Fibroblast of lung (primary cell): ENCODE measurements around the gene ROBO2. TPM values are rescaled to one million over a fixed set of nuclear protein-coding genes. Genes with fewer than 3 reads are reported as not detected.

Experiments used
- DNase-seq, 2 donors: peaks; one replicate each; pipeline versions ENCODE4 v3.0.0 to v3.0.0-alpha.2; 2010; ENCODE audit warnings: low read depth in 2 of 2
- H2AFZ ChIP-seq: 2 replicates; pipeline ENCODE4 v1.5.1; 2012; ENCODE audit warnings: low read length, control low read depth, inconsistent platforms
- H3K27ac ChIP-seq: 2 replicates; pipeline ENCODE4 v1.5.1; 2011; ENCODE audit warnings: low read length, control low read depth; ENCODE audit not compliant: insufficient read depth
- H3K27me3 ChIP-seq: 2 replicates; pipeline ENCODE4 v1.5.1; 2011; ENCODE audit warnings: mild to moderate bottlenecking, low read length; ENCODE audit not compliant: control insufficient read depth, insufficient read depth
- H3K36me3 ChIP-seq: 2 replicates; pipeline ENCODE4 v1.5.1; 2011; ENCODE audit warnings: low read length; ENCODE audit not compliant: control insufficient read depth, insufficient read depth
- H3K4me1 ChIP-seq: 2 replicates; pipeline ENCODE4 v1.5.1; 2011; ENCODE audit warnings: low read length; ENCODE audit not compliant: control insufficient read depth, insufficient read depth; ENCODE audit errors: extremely low read depth
- H3K4me2 ChIP-seq: 2 replicates; pipeline ENCODE4 v1.5.1; 2011; ENCODE audit warnings: low read length, control low read depth; ENCODE audit not compliant: insufficient read depth; ENCODE audit errors: extremely low read depth
- H3K4me3 ChIP-seq, 4 experiments: fragments of 200-600 bp in 1 of 4; sonication (generic) in 1 of 4; replicated peaks in 1 of 4; 2 replicates each; pipeline ENCODE4 v1.5.1; 2011 to 2016; ENCODE audit warnings: low read length in 4 of 4, low read depth in 3 of 4, mild to moderate bottlenecking in 3 of 4, control low read depth in 2 of 4, inconsistent platforms in 1 of 4, mixed read lengths in 1 of 4; ENCODE audit not compliant: insufficient read depth in 1 of 4; ENCODE audit errors: control extremely low read depth in 1 of 4
- H3K79me2 ChIP-seq: 2 replicates; pipeline ENCODE4 v1.5.1; 2012; ENCODE audit warnings: mild to moderate bottlenecking, low read length, inconsistent platforms; ENCODE audit not compliant: control insufficient read depth, insufficient read depth
- H3K9ac ChIP-seq: 2 replicates; pipeline ENCODE4 v1.5.1; 2011; ENCODE audit warnings: mild to moderate bottlenecking, low read length, control low read depth; ENCODE audit not compliant: insufficient read depth
- H3K9me3 ChIP-seq: 2 replicates; pipeline ENCODE4 v1.5.1; 2012; ENCODE audit warnings: low read depth, low read length; ENCODE audit not compliant: control insufficient read depth, insufficient read depth
- H4K20me1 ChIP-seq: 2 replicates; pipeline ENCODE4 v1.5.1; 2011; ENCODE audit warnings: low read length; ENCODE audit not compliant: control insufficient read depth, insufficient read depth; ENCODE audit errors: extremely low read depth
- CTCF ChIP-seq, 2 donors: IDR thresholded peaks in 1 of 2; conservative IDR thresholded peaks in 1 of 2; 1 replicate in 1 of 2; 2 replicates in 1 of 2; pipeline ENCODE4 v1.5.1; 2011 to 2012; ENCODE audit warnings: low read length in 2 of 2, control low read depth in 1 of 2, inconsistent platforms in 1 of 2, low read depth in 1 of 2, mild to moderate bottlenecking in 1 of 2
- EZH2 ChIP-seq: IDR thresholded peaks from 2 replicates; pipeline ENCODE4 v1.5.1; 2012; ENCODE audit warnings: low read length, control low read depth, mild to moderate bottlenecking; ENCODE audit errors: missing control alignments
- polyA plus RNA-seq, 2 donors: library from polyadenylated mRNA; depleted of rRNA in 1 of 2; stranded (reverse) in 1 of 2; unstranded in 1 of 2; fragments of >200 nt; gene quantifications; 2 replicates each; pipeline ENCODE4 v1.2.1, GENCODE V29; 2011 to 2012; ENCODE audit warnings: missing spikeins in 1 of 2
- total RNA-seq: library from RNA; depleted of rRNA; stranded (reverse); fragments of >200 nt; gene quantifications from 2 replicates; pipeline ENCODE4 v1.2.1, GENCODE V29; 2014

The ROBO2 gene
- total and polyA plus RNA-seq, 2 donors (not counting 1 experiment from before 2014, with no cell fraction given): 0.83 to 1.5 TPM

GRCh38 chr3:77328690-77329089 is 288.8 kb downstream of the ROBO2 start:
- Histone ChIP-seq H3K9me3 (no peaks in the 10 kb centered on the region), H3K79me2 (no peaks in the 10 kb centered on the region), H3K4me1 (no peaks in the 10 kb centered on the region), H2AFZ (no peak overlapping the region), H3K27ac (no peak overlapping the region), H4K20me1 (no peaks in the 10 kb centered on the region), H3K4me2 (no peak overlapping the region), H3K27me3 (no peaks in the 10 kb centered on the region), H3K9ac (no peak overlapping the region), H3K36me3 (no peaks in the 10 kb centered on the region), H3K4me3 (no peak overlapping the region)
- peak in 1 of 2 donors; percentile 18 for DNase-seq
- TF ChIP-seq EZH2 (no peak), CTCF (conservative IDR thresholded peaks at IDR 0.05 in 1 of 2, IDR thresholded peaks at IDR 0.05 in 1 of 2; ENCODE audit: low read depth in 1 of 2, low read length in 2 of 2) (no peak)

GRCh38 chr3:77329116-77329515 is 289.2 kb downstream of the ROBO2 start:
- Histone ChIP-seq H3K9ac (no peak overlapping the region), H3K79me2 (no peaks in the 10 kb centered on the region), H3K27ac (no peak overlapping the region), H3K36me3 (no peaks in the 10 kb centered on the region), H2AFZ (peak overlapping the region; percentile 17), H3K4me3 (no peak overlapping the region), H3K9me3 (no peaks in the 10 kb centered on the region), H3K27me3 (no peaks in the 10 kb centered on the region), H4K20me1 (no peaks in the 10 kb centered on the region), H3K4me2 (no peak overlapping the region), H3K4me1 (no peaks in the 10 kb centered on the region)
- DNase-seq: peak; percentile 0 to 21
- TF ChIP-seq EZH2 (no peak), CTCF (conservative IDR thresholded peaks at IDR 0.05 in 1 of 2, IDR thresholded peaks at IDR 0.05 in 1 of 2; ENCODE audit: low read depth in 1 of 2, low read length in 2 of 2) (no peak)

GRCh38 chr3:77338195-77338594 is 298.3 kb downstream of the ROBO2 start:
- no peak for DNase-seq
- Histone ChIP-seq H3K79me2 (no peaks in the 10 kb centered on the region), H3K9me3 (no peaks in the 10 kb centered on the region), H3K4me2 (no peak overlapping the region), H3K9ac (no peak overlapping the region), H3K4me1 (no peaks in the 10 kb centered on the region), H2AFZ (no peak overlapping the region), H3K4me3 (no peak overlapping the region), H3K27me3 (no peaks in the 10 kb centered on the region), H3K36me3 (no peaks in the 10 kb centered on the region), H3K27ac (no peak overlapping the region), H4K20me1 (no peaks in the 10 kb centered on the region)
- no peak for TF ChIP-seq CTCF (conservative IDR thresholded peaks at IDR 0.05 in 1 of 2, IDR thresholded peaks at IDR 0.05 in 1 of 2; ENCODE audit: low read depth in 1 of 2, low read length in 2 of 2)
